T1000 (cell line): ENCODE measurements around the gene FXYD1.
"Not testable (repeated sequence)": the region's sequence is repeated elsewhere in the genome, so short reads cannot be mapped to it uniquely, and the experiment has no call there.

ENCODE experiments used
- DNase-seq: peaks from one replicate; lab custom pipeline; 2025; ENCODE audit warnings: mixed read lengths; lab: John Stamatoyannopoulos, UW

The FXYD1 gene

GRCh38 chr19:35125270-35125717 lies 13.3 kb upstream of the FXYD1 start:
- no peak for DNase-seq

GRCh38 chr19:35125749-35126623 lies 12.6 kb upstream of the FXYD1 start:
- no peak for DNase-seq

GRCh38 chr19:35126624-35126959 lies 12.0 kb upstream of the FXYD1 start:
- no peak for DNase-seq

- DNase-seq = no peak
These were observed 10.8 kb upstream of the FXYD1 start for GRCh38 chr19:35127871-35128270.

GRCh38 chr19:35128398-35129057 lies 10.1 kb upstream of the FXYD1 start:
- DNase-seq = no peak

- DNase-seq = not testable (repeated sequence)
These were observed 8.8 kb upstream of the FXYD1 start for GRCh38 chr19:35129724-35130274.

- DNase-seq = no peak
These were observed 7.6 kb upstream of the FXYD1 start for GRCh38 chr19:35130761-35131720.

- DNase-seq = no peak
These were observed 6.4 kb upstream of the FXYD1 start for GRCh38 chr19:35132254-35132653.

GRCh38 chr19:35133826-35134225 lies 4.8 kb upstream of the FXYD1 start:
- DNase-seq = no peak

GRCh38 chr19:35134601-35135242 lies 3.9 kb upstream of the FXYD1 start, which contains the start of gene LGI4:
Gene LGI4 (minus strand): TSS chr19:35135059. CDS start chr19:35134680, 379 bp downstream.
- DNase-seq = no peak

GRCh38 chr19:35135389-35135909 lies 3.2 kb upstream of the FXYD1 start:
- no peak for DNase-seq

- no peak for DNase-seq
These were observed 2.4 kb upstream of the FXYD1 start for GRCh38 chr19:35136231-35136630.

GRCh38 chr19:35136977-35137702 lies 1.5 kb upstream of the FXYD1 start:
- DNase-seq = no peak

- DNase-seq = no peak
These were observed 1.8 kb downstream of the FXYD1 start for GRCh38 chr19:35140207-35140961.

GRCh38 chr19:35140962-35141836 lies 2.6 kb downstream of the FXYD1 start:
- DNase-seq = peak; percentile 72

GRCh38 chr19:35141837-35142605 lies 3.4 kb downstream of the FXYD1 start:
- DNase-seq = no peak

GRCh38 chr19:35142606-35143230 lies 4.1 kb downstream of the FXYD1 start:
- no peak for DNase-seq
